ENCODE data around the gene PDXK.

- TF ChIP-seq POLR2A (IDR thresholded peaks at IDR 0.05; ENCODE audit: low read depth, low read length) (no peak), CTCF (IDR thresholded peaks at IDR 0.05; ENCODE audit: extremely low read depth in 1 of 2, insufficient read depth in 1 of 2, low read depth in 1 of 2, low read length in 2 of 2) (no peak), POLR2AphosphoS5 (IDR thresholded peaks at IDR 0.05; ENCODE audit: insufficient read depth, low read depth, low read length) (no peak), EZH2 (IDR thresholded peaks at IDR 0.05; ENCODE audit: borderline replicate concordance, low read depth, low read length, severe bottlenecking) (no peak), MYC (IDR thresholded peaks at IDR 0.05; ENCODE audit: low read depth, low read length) (no peak)
Measured at GRCh38 chr21:43754948-43755781, 36.2 kb downstream of the PDXK start.

Measured in endothelial cell of umbilical vein (primary cell).